GM12873 (cell line): ENCODE data around the gene SIL1.

ENCODE experiments used
- CTCF ChIP-seq: IDR thresholded peaks from 2 replicates; pipeline ENCODE4 v1.5.1; 2012; ENCODE audit warnings: low read depth, mild to moderate bottlenecking, moderate library complexity, low read length, control low read depth; ENCODE audit not compliant: insufficient read depth; ENCODE audit errors: missing control alignments

The SIL1 gene

DNA sequence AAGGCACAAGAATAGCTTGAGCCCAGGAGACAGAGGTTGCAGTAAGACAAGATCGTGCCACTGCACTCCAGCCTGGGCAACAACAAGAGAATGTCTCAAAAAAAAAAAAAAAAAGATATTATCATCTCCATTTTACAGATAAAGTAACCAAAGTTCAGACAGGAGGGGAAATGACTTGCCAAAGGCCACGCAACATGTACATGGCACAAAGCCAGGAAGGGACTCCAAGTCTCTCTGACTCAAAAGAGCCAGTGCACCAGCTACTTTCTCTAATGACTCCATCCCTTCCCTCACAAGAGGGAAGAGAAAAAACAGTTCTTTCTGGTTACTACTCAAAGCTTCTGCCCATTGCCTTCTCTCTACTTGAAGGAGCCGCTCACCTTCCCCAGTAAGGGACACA is 34.1 kb downstream of the SIL1 start:
- TF ChIP-seq CTCF, result no peak

DNA sequence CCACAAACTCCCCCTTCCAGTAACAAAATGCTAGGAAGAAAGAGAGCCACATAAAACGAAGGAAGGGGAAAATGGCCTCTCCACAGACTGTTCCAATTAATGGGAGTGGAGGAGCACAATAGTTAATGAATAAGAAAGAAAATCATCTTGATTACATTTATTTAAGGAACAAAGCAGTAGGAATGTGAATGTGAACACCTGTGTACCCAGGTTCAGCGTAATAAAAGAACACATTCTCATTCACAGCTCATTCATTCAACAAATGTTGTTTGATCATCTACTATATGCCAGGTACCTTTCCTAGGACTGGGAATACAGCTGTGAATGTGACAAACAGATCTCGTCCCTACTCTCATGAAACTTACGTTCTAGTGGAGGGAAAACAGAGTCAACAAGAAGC is 35.7 kb downstream of the SIL1 start:
- TF ChIP-seq CTCF, result no peak

- TF ChIP-seq CTCF, result no peak
Observed at GRCh38 chr5:139158791-139159190, 39.4 kb downstream of the SIL1 start.

GRCh38 chr5:139157556-139157955 is 40.6 kb downstream of the SIL1 start:
- TF ChIP-seq CTCF, result no peak

GRCh38 chr5:139156814-139157213 is 41.4 kb downstream of the SIL1 start:
- no peak for TF ChIP-seq CTCF

DNA sequence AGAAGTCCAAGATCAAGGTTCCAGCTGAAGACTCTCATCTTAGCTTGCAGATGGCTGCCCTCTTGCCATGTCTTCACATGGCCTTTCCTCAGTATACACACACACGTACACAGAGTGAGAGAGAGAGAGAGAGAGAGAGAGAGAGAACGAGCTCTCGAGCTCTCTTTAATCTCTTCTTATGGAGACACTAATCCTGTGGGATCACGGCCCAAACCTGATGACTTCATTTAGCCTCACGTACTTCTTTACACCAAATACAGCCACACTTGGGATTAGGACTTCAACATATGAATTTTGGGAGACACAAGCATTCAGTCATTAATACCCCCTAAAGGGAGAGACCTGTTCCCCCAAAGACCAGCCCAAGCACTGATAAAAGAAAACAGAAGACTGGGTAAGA is 42.8 kb downstream of the SIL1 start:
- TF ChIP-seq CTCF, result no peak

DNA sequence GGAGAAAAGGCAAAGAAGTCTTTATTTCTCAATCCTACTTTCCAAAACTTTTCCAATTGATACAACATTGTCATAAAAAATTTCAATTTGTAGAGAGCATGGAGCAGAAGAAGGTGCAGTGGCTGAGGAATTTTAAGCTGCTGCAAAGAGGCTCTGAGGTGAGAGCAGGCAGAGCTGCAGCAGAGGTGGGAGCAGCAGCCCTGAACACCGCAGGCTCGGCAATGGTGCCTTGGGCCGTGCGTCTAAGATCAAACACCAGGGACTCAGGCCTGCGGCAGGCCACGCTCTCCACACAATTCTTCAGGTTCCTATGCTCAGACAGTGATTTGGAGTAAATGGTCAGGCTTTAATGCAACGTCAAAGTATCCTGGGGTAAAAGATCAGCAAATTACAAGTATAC is 46.3 kb downstream of the SIL1 start:
- TF ChIP-seq CTCF, result no peak
